ENCODE results near the gene ITGA7.
"Not testable (repeated sequence)": the region's sequence is repeated elsewhere in the genome, so short reads cannot be mapped to it uniquely, and the experiment has no call there.

ITGA7 gene

GRCh38 chr12:55682087-55682796, 25.5 kb downstream of the ITGA7 start:
- DNase-seq (ENCODE audit: low read depth in 2 of 2) = no peak

GRCh38 chr12:55681142-55682077, 26.3 kb downstream of the ITGA7 start:
- DNase-seq (ENCODE audit: low read depth in 2 of 2) = no peak

- DNase-seq (ENCODE audit: low read depth in 2 of 2) = no peak
Observed at GRCh38 chr12:55679691-55680090, 28.0 kb downstream of the ITGA7 start.

GRCh38 chr12:55676707-55677106, 31.0 kb downstream of the ITGA7 start:
- DNase-seq (ENCODE audit: low read depth in 2 of 2) = no peak

- DNase-seq (ENCODE audit: low read depth in 2 of 2) = no peak
Observed at GRCh38 chr12:55675666-55676065, 32.0 kb downstream of the ITGA7 start.

- DNase-seq (ENCODE audit: low read depth in 2 of 2) = no peak
Observed at GRCh38 chr12:55673638-55674037, 34.1 kb downstream of the ITGA7 start.

GRCh38 chr12:55671746-55672145, 36.0 kb downstream of the ITGA7 start:
- no peak for DNase-seq (ENCODE audit: low read depth in 2 of 2)

GRCh38 chr12:55670276-55670675, 37.4 kb downstream of the ITGA7 start:
- no peak for DNase-seq (ENCODE audit: low read depth in 2 of 2)

GRCh38 chr12:55666508-55666907, 41.2 kb downstream of the ITGA7 start:
- no peak for DNase-seq (ENCODE audit: low read depth in 2 of 2)

GRCh38 chr12:55664826-55665225, 42.9 kb downstream of the ITGA7 start:
- no peak for DNase-seq (ENCODE audit: low read depth in 2 of 2)

GRCh38 chr12:55663391-55663790, 44.3 kb downstream of the ITGA7 start:
- DNase-seq (ENCODE audit: low read depth in 2 of 2) = no peak

- no peak for DNase-seq (ENCODE audit: low read depth in 2 of 2)
Observed at GRCh38 chr12:55659486-55660385, 48.0 kb downstream of the ITGA7 start.

GRCh38 chr12:55658635-55659391, 48.9 kb downstream of the ITGA7 start:
- no peak for DNase-seq (ENCODE audit: low read depth in 2 of 2)

- DNase-seq (ENCODE audit: low read depth in 2 of 2) = no peak
Observed at GRCh38 chr12:55658212-55658611, 49.5 kb downstream of the ITGA7 start.

GRCh38 chr12:55657212-55657611, 50.5 kb downstream of the ITGA7 start:
- DNase-seq (ENCODE audit: low read depth in 2 of 2) = no peak

GRCh38 chr12:55654511-55655214, 53.0 kb downstream of the ITGA7 start:
- no peak for DNase-seq (ENCODE audit: low read depth in 2 of 2)

- DNase-seq (ENCODE audit: low read depth in 2 of 2) = no peak
Observed at GRCh38 chr12:55653031-55653430, 54.7 kb downstream of the ITGA7 start.

GRCh38 chr12:55652352-55652751, 55.4 kb downstream of the ITGA7 start:
- no peak for DNase-seq (ENCODE audit: low read depth in 2 of 2)

GRCh38 chr12:55651299-55651683, 56.4 kb downstream of the ITGA7 start:
- no peak for DNase-seq (ENCODE audit: low read depth in 2 of 2)

GRCh38 chr12:55650620-55651298, 56.9 kb downstream of the ITGA7 start:
- not testable (repeated sequence) for DNase-seq (ENCODE audit: low read depth in 2 of 2)
